ENCODE results near the gene CELF2. TPM values are rescaled to one million over a fixed set of nuclear protein-coding genes. Genes with fewer than 3 reads are reported as not detected.
"Not testable (repeated sequence)": the region's sequence is repeated elsewhere in the genome, so short reads cannot be mapped to it uniquely, and the experiment has no call there.

The CELF2 gene
- total RNA-seq, 2 donors from 2014 or later: 30.2 to 34.4 TPM

GRCh38 chr10:10994360-10994759 lies 23.3 kb upstream of the CELF2 start:
- no peak for TF ChIP-seq CTCF (IDR thresholded peaks at IDR 0.05)
- intact Hi-C loops (cut with DNase I): no loop called here
- H3K9ac ChIP-seq (ENCODE audit: low read depth in 2 of 2, low read length in 2 of 2): no peak overlapping the region
- no peaks in the 10 kb centered on the region for H3K27me3 ChIP-seq
- no peaks in the 10 kb centered on the region for H3K4me1 ChIP-seq
- no peak for DNase-seq
- H3K36me3 ChIP-seq: no peaks in the 10 kb centered on the region
- H3K4me3 ChIP-seq: no peak overlapping the region
- H3K9me3 ChIP-seq: no peaks in the 10 kb centered on the region
- H3K27ac ChIP-seq: no peak overlapping the region

GRCh38 chr10:10995120-10995519 lies 22.6 kb upstream of the CELF2 start:
- Histone ChIP-seq H3K9ac (ENCODE audit: low read depth in 2 of 2, low read length in 2 of 2) (no peak overlapping the region), H3K4me3 (no peak overlapping the region), H3K9me3 (no peaks in the 10 kb centered on the region), H3K36me3 (no peaks in the 10 kb centered on the region), H3K4me1 (no peaks in the 10 kb centered on the region), H3K27me3 (no peaks in the 10 kb centered on the region), H3K27ac (no peak overlapping the region)
- no peak for DNase-seq
- intact Hi-C loops (cut with DNase I): no loop called here
- no peak for TF ChIP-seq CTCF (IDR thresholded peaks at IDR 0.05)

GRCh38 chr10:10996966-10997620 lies 20.6 kb upstream of the CELF2 start:
- no peak for TF ChIP-seq CTCF (IDR thresholded peaks at IDR 0.05)
- Histone ChIP-seq H3K36me3 (no peaks in the 10 kb centered on the region), H3K9me3 (no peaks in the 10 kb centered on the region), H3K27ac (no peak overlapping the region), H3K4me1 (no peaks in the 10 kb centered on the region), H3K9ac (ENCODE audit: low read depth in 2 of 2, low read length in 2 of 2) (no peak overlapping the region), H3K4me3 (no peak overlapping the region), H3K27me3 (no peaks in the 10 kb centered on the region)
- no peak for DNase-seq
- intact Hi-C loops (cut with DNase I): no loop called here

DNA sequence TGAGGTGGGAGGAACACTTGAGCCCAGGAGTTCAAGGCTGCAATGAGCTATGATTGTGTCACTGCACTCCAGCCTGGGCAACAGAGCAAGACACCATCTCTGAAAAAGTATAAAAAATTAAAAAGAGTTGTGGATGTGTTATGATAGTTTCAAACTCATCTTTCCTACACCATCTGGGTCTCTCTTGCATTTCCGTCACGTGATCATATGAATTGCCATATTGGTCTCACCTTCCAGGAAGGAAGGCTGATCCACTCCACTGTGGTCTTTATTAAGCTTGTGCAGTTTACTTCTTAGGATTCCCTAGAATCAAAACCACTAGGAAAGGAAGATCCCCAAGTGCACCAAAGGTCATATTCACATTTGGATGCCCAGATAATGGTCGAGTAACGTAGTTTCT lies 18.2 kb upstream of the CELF2 start:
- H3K4me3 ChIP-seq; intact Hi-C loops (cut with DNase I); H3K27me3 ChIP-seq; H3K27ac ChIP-seq; H3K36me3 ChIP-seq; H3K4me1 ChIP-seq; H3K9me3 ChIP-seq; DNase-seq; H3K9ac ChIP-seq (ENCODE audit: low read depth in 2 of 2, low read length in 2 of 2): not testable (repeated sequence)

- H3K27ac ChIP-seq: no peak overlapping the region
- TF ChIP-seq CTCF (IDR thresholded peaks at IDR 0.05): no peak
- intact Hi-C loops (cut with DNase I): no loop called here
- no peak overlapping the region for H3K4me3 ChIP-seq
- H3K9me3 ChIP-seq: no peaks in the 10 kb centered on the region
- H3K27me3 ChIP-seq: no peaks in the 10 kb centered on the region
- DNase-seq: no peak
- no peaks in the 10 kb centered on the region for H3K36me3 ChIP-seq
- H3K9ac ChIP-seq (ENCODE audit: low read depth in 2 of 2, low read length in 2 of 2): no peak overlapping the region
- no peaks in the 10 kb centered on the region for H3K4me1 ChIP-seq
These were observed 15.2 kb upstream of the CELF2 start for GRCh38 chr10:11002485-11002884.

DNA sequence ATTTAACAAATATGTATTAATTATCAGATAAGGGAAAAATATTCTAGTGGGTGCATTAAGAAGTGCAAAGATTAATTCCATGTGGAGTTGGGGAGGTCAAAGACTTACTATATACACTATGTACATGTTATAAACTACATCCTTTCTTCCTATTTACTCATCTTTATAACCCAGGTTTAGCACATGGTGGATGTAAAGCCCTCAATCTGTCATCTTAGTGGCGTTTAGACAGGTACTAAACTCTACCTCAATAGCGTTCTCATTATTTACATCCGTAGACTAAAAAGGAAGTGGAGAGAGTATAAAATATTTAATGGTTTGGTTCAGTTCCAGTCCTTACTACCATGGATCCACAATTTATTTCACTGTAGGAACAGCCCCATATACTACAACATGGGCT lies 14.8 kb upstream of the CELF2 start:
- no peak overlapping the region for H3K9ac ChIP-seq (ENCODE audit: low read depth in 2 of 2, low read length in 2 of 2)
- no peak overlapping the region for H3K27ac ChIP-seq
- no peak for DNase-seq
- H3K27me3 ChIP-seq: no peaks in the 10 kb centered on the region
- intact Hi-C loops (cut with DNase I): no loop called here
- no peak overlapping the region for H3K4me3 ChIP-seq
- no peaks in the 10 kb centered on the region for H3K9me3 ChIP-seq
- no peak for TF ChIP-seq CTCF (IDR thresholded peaks at IDR 0.05)
- H3K4me1 ChIP-seq: no peaks in the 10 kb centered on the region
- H3K36me3 ChIP-seq: no peaks in the 10 kb centered on the region

Data from colonic mucosa (tissue), 4 donors.